ENCODE measurements around the gene STXBP6. TPM values are rescaled to one million over a fixed set of nuclear protein-coding genes. Genes with fewer than 3 reads are reported as not detected.

Gene STXBP6
- polyA plus RNA-seq, 3 donors: 8.1 to 9.9 (median 8.4) TPM

DNA sequence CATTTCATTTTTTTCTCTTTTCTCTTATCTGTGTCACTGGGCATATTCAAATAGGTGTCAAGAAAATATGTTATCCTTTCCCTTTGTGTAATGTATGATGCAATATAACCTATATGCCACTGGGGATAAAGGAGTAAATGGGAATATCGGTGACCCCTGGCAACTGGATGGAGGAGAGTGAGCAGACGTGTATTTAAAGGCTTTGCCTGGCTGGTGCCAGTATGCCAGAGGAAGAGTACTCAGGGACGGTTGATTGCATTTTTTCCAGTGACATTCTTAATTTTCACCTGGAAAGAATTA is 12.0 kb upstream of the STXBP6 start:
- no peak for DNase-seq (ENCODE audit: extremely low read depth in 1 of 11, low read depth in 9 of 11, low spot score in 4 of 11)

DNA sequence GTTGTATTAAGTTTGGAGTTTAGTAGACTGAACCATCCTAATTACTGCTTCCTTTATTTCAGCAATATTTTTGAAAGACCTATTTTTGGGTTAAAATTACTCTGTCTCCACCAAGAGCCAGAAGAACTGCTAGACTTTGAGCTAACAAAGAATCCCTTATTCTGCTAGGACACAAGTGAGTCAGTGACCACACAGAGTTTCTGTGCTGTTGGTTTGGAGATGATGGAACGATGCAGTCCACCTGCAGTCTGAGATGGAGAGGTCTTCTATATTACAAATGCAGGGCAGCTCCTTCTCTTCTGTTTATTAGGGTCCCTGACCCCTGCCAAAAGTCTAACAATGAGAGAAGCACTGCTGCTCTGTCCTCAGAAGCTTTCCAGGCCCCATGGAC is 6.7 kb upstream of the STXBP6 start:
- no peak for DNase-seq (ENCODE audit: extremely low read depth in 1 of 11, low read depth in 9 of 11, low spot score in 4 of 11)

DNA sequence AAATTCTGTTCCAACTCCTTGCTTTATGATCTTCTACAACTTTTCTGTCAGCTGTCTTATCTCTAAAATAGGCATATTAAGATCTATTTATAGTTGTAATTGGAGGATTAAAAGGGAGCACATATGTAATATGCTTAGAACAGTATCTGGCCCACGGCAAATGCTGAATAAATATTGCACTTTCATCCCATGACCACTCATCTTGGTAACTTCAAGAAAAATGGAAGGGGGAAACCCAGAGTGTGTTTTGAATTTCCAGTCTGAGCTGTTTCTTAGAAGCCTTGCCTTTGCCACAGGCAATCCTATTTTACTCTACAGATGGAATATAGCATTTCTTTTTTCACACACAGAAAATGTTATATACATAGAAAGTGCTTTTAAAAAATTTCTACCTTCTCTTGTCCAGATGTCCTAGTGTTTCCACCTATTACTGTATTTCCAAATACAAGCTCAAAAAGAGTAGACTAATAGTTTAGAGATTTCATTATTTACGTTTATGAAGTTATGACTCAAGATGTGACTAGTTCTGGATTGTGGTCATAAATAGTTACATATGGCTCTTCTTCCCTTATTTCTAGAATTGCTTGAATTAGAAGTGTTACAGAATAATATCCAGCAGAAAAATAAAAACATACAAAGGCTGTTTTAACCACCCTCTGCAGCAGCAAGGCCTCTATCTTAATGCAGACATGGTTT is 6.2 kb upstream of the STXBP6 start:
- no peak for DNase-seq (ENCODE audit: extremely low read depth in 1 of 11, low read depth in 9 of 11, low spot score in 4 of 11)

DNA sequence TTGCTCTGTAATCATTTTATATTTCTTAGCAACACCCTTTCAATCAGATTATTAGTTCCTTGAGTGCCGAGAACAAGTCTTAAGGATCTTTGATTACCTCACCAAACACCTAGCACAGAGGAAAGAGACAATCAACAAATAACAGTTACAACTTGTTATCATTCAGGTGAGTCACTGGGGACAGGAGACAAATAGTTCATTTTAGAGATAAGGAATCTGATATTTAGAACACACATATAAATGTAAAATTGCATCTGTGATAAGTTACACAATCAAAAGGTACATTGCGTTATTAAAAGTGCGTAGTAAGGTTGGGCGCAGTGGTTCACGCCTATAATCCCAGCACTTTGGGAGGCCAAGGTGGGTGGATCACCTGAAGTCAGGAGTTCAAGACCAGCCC is 5.1 kb upstream of the STXBP6 start:
- DNase-seq (ENCODE audit: extremely low read depth in 1 of 11, low read depth in 9 of 11, low spot score in 4 of 11): no peak

DNA sequence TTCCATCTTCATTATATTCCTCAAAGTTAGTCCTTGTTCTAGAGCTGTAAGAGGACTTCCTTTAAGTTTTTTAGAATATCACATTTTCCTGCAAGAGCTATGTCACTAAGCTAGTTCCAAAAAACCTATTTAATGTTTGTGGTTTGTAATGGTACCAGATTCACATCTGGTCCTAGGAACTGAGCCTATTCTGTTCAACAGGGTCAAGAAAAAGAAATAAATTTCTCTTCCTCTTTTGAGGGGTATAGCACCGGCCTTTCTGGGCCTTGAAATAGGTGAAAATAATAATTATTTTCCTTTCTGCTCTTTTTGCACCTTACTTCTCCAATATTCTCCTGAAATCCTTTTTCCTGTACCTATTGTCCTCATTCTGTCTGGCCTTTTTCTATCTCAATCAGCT is 3.6 kb upstream of the STXBP6 start:
- no peak for DNase-seq (ENCODE audit: extremely low read depth in 1 of 11, low read depth in 9 of 11, low spot score in 4 of 11)

DNA sequence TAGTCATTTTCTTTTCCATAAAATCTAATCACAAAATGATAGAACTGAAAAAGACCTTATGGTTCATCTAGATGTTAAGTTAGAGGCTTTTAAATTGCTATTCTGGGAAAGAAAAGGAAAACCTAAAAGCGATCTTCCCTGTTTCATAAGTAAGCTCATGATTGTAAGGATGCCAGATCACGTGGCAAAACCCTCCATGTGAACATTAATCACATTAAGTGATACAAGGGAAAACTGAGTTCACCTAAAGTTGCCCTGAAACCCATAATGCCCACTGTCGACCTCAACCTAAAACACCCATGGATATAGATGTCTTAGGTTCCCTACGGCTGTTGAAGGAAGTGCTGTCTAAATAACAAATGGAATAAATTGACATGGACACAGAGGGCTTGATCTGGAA is 3.0 kb upstream of the STXBP6 start:
- DNase-seq (ENCODE audit: extremely low read depth in 1 of 11, low read depth in 9 of 11, low spot score in 4 of 11): no peak

DNA sequence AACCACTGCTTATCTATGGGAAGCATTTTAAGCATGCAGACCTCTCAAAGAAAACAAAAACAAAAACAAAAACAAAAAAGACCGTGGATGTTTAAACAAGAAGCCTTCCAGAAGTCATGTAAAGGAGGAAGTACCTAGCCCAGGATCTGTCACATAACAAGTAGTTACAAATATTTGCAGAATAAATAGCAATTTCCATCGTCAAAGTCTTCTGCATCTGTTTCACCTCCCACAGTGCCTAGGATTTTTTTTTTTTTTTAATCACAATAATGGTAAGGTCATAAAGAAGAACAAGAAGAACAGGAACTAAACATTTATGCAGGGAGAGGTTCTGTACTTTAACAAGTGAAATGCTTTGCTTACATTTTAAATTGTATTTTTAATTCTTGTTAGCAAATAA is 2.4 kb upstream of the STXBP6 start:
- DNase-seq (ENCODE audit: extremely low read depth in 1 of 11, low read depth in 9 of 11, low spot score in 4 of 11): no peak

DNA sequence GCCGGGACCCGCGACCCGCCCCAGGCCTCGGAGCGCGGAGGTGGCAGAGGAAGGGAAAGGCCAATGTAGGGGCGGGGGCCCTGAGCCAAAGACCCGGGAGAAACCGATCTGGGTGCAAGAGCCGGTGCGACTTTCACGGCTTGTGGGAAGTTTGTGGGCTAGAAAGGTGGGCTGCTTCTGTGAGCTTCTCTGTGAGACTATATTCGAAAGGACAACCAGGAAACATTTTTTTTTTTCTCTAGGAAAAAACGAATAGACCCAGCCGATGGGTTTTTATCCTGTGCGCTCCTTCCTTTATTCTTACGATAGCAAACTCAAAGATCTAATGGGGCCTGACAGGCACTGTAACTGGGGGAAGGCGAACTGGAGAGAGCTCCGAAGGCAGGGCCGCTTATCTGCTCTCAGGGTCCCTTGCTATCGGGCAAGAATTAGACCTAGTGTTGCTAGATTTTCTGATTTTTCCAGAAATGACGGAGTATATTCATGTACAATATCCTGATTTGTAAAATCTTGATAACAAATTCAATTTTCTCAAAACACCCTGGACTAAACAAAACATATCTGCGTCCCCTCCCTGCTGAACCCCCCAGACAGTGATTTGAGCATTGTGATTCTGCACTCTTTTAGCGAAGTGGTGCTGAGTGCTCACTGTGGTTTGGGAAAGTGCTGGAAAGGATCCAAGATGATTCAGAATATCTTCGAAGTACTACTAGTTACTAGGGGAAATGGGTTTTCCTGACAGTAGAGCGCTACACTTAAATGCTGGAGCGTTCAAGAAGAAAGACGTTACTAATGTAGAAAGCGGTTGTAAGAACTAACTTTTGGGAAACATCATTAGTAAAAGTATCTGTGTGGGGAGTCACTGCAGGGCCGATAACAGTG is 563 bp upstream of the STXBP6 start:
- no peak for DNase-seq (ENCODE audit: extremely low read depth in 1 of 11, low read depth in 9 of 11, low spot score in 4 of 11)

DNA sequence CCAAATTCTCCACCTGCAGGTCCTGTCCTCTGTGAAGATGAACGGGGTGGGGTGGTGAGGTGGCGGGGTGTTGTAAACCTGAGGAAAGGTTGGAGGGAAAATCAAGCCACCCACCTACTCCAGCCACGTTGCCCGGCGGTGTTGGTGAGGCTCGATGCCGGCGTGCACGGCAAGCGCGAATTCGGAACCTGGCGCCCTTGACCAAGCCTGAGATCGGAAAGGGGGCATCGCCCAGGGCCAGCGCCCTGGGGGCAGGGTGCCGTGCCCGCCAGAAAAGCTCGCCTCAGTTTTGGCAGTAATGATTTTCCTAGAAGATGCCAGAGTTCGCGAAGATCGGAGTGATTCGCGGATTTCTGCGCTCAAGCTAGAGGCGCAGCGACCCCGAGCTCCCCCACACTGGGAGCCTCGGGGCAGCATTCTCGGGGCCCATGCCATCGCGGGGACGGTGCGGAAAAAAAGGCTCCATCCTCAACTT is 817 bp downstream of the STXBP6 start:
- DNase-seq (ENCODE audit: extremely low read depth in 1 of 11, low read depth in 9 of 11, low spot score in 4 of 11): no peak

DNA sequence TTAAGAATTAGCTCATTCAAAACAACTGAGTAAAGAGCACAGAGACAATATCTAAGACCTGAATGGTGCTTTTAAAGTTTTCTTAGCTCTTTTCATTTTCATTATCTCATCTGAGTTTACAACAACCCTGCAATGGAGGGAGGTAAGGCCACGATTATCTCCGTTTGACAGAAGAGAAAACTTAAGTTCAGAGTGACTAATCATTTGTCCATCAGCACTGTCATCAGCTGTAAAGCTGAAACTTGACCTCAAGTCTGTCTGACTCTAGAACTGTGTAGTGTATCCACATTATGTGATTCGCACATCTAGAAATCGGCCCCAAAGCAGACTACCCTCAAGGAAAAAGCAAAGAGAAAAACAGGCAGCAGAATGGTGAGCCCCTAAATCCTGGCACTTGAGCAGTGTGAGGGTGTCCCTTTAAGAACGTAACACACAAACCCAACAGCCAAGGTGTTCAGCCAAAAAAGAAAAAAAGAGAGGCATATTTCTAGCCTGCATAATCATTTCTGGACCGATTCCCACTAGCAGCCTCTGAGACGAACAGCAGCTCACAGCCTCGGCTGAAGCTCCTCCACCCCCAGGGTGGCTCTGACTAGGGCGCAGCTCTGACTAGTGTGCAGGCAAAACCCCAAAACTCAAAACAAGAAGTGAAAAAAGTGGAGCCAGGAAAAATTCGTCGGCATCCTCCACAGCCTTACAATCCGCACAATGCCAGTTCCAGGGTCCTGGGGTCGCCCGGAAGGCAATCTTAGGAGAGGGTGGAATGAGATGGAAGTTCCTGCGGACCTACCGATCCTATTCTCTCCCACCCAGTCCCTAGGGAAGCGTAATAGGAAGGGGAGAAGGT is 1.6 kb downstream of the STXBP6 start:
- no peak for DNase-seq (ENCODE audit: extremely low read depth in 1 of 11, low read depth in 9 of 11, low spot score in 4 of 11)

DNA sequence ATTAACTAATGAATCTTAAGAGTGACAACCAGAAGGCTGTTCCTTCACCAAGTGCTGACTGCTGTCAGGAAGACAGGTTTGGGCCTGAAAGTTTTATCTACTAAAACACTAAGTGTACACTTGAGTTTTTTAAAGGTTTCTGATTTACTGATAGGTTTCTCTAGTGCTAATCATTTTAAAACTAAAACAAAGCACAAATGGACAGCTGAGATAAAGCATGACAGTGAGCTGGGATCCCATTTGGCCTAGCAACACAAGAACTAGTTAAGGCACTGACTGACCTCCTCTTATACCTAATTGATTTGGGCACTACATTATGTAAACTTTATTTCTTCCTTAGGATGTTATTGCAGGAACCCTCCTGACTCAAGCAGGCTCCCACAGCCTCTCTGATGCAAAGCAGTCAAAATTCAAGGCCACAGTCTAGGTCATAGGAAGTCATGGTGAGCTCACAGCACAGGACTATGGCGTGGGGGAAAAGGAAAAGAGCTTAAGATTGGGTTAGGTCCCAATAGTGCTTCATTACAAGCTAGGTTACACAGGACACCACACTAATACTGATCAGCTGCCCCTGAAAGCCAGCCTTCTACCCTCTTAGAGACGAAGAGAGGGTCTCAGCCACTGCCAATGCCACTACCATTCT is 3.5 kb downstream of the STXBP6 start:
- no peak for DNase-seq (ENCODE audit: extremely low read depth in 1 of 11, low read depth in 9 of 11, low spot score in 4 of 11)

DNA sequence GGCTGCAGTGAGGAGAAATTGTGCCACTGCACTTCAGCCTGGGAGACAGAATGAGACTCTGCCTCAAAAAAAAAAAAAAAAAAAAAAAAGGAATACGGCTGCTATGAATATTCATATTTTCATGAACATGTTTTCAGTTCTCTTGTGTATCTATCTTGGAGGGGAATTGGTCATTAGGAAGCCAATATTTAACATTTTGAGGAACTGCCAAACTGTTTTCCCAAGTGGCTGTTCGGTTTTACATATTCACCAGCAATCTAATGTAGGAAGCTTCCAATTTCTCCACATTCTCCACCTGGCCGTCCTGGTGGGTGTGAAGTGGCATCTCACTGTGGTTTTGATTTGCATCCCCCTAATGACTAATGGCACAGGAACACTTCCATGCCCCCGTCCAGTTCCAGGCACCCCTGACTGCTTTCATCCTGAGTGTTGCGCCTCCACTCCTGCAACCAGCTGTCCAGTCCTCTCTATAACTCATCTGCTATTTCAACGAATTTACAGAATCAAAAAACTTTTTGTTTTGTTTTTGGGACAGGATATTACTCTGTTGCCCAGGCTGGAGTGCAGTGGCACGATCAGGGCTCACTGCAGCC is 5.7 kb downstream of the STXBP6 start:
- no peak for DNase-seq (ENCODE audit: extremely low read depth in 1 of 11, low read depth in 9 of 11, low spot score in 4 of 11)

DNA sequence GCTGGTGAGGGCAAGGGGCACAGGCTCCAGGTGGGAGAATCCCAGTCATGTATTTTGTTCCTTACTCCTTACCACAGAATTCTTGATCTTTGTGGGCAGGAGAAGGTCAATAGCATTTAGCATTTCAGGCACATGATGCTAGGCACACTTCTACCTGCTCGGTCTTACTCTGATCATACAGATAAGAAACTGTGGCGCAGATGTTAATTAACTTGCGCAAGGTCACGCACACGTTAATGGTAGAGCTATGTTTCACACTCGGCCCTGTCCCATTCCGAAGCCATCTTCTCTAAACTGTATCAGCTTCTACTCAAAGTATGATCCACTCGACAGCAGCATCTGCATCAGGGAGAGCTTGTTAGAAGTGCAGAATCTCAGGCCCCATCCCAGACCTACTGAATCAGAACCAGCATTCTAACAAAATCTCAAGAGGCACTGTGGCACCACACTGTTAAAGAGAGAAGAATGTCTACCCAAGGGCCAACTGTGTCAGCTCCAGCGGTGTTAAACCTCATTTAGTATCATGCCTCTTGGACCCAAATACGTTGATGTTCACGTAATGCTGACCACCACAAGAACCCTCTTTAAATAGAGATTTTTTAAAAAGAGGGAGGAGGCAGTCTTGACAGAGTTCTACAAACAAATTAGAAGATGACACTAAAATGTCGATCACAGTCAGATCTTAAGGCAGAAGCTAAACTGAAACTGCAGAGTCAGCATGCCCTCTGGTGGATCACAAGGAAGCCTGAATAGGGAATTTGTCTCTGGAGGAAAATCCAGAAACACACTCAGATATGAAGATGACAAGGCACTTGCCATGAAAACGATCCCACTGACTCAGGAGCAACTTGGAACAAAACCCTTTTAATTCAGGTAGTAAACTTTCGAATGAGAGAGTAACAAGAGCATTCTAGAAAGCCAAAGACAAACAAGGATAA is 7.3 kb downstream of the STXBP6 start:
- peak in 4 of 11 donors; percentile 15 to 61 (median 39) for DNase-seq (ENCODE audit: extremely low read depth in 1 of 11, low read depth in 9 of 11, low spot score in 4 of 11)

DNA sequence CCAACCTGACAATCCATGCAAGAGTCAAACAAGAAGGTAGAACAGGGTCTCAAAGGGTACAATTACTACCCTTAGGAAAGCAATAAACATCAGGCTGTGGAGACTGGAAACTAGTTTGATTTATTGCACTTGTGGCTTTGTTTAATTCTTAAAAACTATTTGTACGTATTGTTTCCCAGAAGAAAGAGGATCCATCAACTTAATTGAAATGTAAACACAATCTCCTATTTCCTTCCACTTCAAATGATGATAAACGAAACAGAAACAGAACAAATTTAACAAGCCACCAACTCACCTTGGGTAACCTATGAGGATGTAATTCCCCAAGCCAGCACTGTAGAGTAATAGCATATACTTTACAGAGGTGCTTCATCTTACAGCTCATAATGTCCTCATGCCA is 8.0 kb downstream of the STXBP6 start:
- no peak for DNase-seq (ENCODE audit: extremely low read depth in 1 of 11, low read depth in 9 of 11, low spot score in 4 of 11)

DNA sequence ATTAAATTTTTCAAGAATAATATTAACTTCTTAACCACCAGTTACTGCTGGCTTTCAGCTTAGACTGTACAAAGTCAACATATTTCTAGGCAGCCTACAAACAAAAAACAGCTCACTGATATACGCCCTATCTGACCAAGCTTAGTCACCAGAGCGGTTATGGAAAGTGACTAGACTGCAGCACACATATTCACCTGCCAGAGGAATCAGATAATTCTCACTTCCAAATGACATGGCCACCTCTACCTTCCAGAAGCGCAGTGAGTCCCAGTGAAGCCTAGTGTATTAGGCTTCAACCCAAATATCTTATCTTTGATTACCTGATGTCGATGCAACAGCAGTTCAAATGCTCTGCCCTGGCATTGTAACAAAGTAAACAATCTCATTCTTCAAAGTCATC is 8.5 kb downstream of the STXBP6 start:
- no peak for DNase-seq (ENCODE audit: extremely low read depth in 1 of 11, low read depth in 9 of 11, low spot score in 4 of 11)

DNA sequence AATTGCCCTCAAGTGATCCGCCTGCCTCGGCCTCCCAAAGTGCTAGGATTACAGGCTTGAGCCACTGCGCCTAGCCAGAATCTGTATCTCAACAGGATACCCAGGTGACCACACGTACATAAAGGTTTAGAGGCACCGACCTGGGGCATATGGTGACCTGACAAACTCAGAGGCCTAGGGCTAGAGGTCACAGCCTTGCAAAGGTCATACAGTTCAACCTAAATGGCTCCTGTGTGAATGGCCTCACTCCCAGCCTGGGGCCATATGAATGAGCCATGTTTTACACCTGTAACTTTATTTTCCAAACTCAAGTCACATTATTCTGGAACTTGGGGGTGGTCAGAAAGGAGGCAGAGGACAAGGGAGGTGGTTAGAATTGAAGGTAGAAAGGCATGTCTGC is 10.0 kb downstream of the STXBP6 start:
- DNase-seq (ENCODE audit: extremely low read depth in 1 of 11, low read depth in 9 of 11, low spot score in 4 of 11): no peak

DNA sequence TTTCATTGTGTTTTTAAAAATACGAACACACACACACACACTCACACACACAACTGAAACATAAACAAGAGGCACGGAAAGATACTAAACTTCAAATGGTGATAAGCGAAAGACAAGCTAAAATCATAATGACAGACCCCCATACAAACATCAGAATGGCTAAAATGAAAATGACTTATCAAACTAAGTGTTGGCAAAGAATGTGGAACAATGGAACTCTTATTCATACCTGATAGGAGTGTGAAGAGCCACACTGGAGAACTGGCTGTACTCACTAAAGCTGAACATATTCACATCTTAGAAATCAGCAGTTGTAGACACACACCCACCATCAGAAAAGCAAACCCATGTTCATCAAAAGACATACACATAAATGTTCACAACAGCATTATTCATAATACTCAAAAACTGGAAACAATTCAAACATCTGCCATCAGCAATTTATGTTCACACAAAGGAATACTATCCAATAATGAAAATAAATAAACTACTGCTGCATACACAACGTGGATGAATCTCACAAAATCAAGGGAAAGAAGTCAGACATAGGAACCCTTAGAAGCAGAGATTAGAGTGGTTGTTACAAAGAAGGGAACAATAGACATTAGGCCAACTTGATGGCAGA is 11.8 kb downstream of the STXBP6 start:
- no peak for DNase-seq (ENCODE audit: extremely low read depth in 1 of 11, low read depth in 9 of 11, low spot score in 4 of 11)

DNA sequence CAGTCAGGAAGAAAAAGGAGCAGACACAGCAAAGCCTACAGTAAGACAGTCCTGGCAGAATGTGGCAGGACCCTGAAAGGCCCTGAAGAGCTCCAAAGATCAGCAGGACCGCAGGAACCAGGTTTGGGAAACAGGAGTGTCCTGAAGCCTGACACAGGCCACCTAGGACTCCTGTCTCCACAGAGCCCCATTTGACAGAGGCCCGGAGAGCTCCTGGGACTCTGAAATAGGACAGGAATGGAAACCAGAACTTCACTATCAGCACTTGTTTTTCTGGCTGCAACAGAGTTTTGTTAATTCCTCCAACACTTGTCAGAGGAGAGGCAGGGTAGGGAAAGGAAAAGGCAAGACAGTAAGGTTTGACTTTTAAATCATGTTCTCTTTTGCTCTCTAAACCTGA is 12.9 kb downstream of the STXBP6 start:
- no peak for DNase-seq (ENCODE audit: extremely low read depth in 1 of 11, low read depth in 9 of 11, low spot score in 4 of 11)
